HEK293 (cell line): ENCODE results near the gene FSTL4.
A peak's percentile ranks its signal among the peaks of the same experiment; 100 is the strongest.

Experiments
- CTCF ChIA-PET: fragments of 350-600 bp; formaldehyde crosslinking; extraction: SDS; loops from one replicate; lab custom pipeline; 2021; ENCODE audit warnings: antibody characterized with exemption; lab: Yijun Ruan, JAX
- POLR2A ChIA-PET: fragments of 300-600 bp; formaldehyde crosslinking; extraction: SDS; loops from one replicate; lab custom pipeline; 2020; ENCODE audit warnings: antibody characterized with exemption, inconsistent platforms; lab: Yijun Ruan, JAX
- H3K27ac ChIP-seq: fragments of 200-500 bp; sonication (Bioruptor generic); 2 replicates; pipeline ENCODE4 v1.5.1; 2014; ENCODE audit warnings: low read depth, low read length, control low read depth, inconsistent platforms; ENCODE audit errors: extremely low read depth
- H3K36me3 ChIP-seq, 2 experiments: fragments of 200-500 bp in 1 of 2; sonication (Bioruptor generic) in 1 of 2; 1 replicate in 1 of 2; 2 replicates in 1 of 2; pipeline ENCODE4 v1.5.1; 2014 to 2017; ENCODE audit warnings: inconsistent platforms in 2 of 2, low read length in 2 of 2; ENCODE audit not compliant: control insufficient read depth in 2 of 2, insufficient read depth in 1 of 2
- H3K4me1 ChIP-seq: fragments of 200-500 bp; sonication (Bioruptor generic); 2 replicates; pipeline ENCODE4 v1.5.1; 2014; ENCODE audit warnings: mild to moderate bottlenecking, low read length, inconsistent platforms; ENCODE audit not compliant: control insufficient read depth, insufficient read depth
- H3K4me3 ChIP-seq: 2 replicates; pipeline ENCODE4 v1.5.1; 2011; ENCODE audit warnings: low read depth, mild to moderate bottlenecking, control low read depth, low read length, moderate library complexity
- H3K9me3 ChIP-seq: fragments of 200-500 bp; sonication (Bioruptor generic); 2 replicates; pipeline ENCODE4 v1.5.1; 2014; ENCODE audit warnings: low read depth, low read length, inconsistent platforms; ENCODE audit not compliant: control insufficient read depth, insufficient read depth
- KLF1 ChIP-seq: fragments of 450-650 bp; formaldehyde crosslinking; IDR thresholded peaks from 2 replicates; pipeline ENCODE4 v1.5.1; 2016; ENCODE audit warnings: missing biosample characterization, missing genetic modification characterization
- KLF10 ChIP-seq: fragments of 450-650 bp; IDR thresholded peaks from 2 replicates; pipeline ENCODE4 v1.5.1; 2018; ENCODE audit warnings: missing biosample characterization, mild to moderate bottlenecking, missing genetic modification characterization
- KLF7 ChIP-seq: fragments of 450-650 bp; formaldehyde crosslinking; IDR thresholded peaks from 2 replicates; pipeline ENCODE4 v1.5.1; 2016; ENCODE audit warnings: missing biosample characterization, missing genetic modification characterization, borderline replicate concordance
- PBX3 ChIP-seq: sonication (generic); formaldehyde crosslinking; IDR thresholded peaks from 2 replicates; pipeline ENCODE4 v1.8.1; 2022; ENCODE audit warnings: mild to moderate bottlenecking, moderate library complexity, missing genetic modification reagents
- RBAK ChIP-seq: fragments of 450-650 bp; formaldehyde crosslinking; IDR thresholded peaks from 2 replicates; pipeline ENCODE4 v1.5.1; 2016; ENCODE audit warnings: missing biosample characterization, missing genetic modification characterization
- SP7 ChIP-seq: fragments of 450-650 bp; formaldehyde crosslinking; IDR thresholded peaks from 2 replicates; pipeline ENCODE4 v1.5.1; 2016; ENCODE audit warnings: missing biosample characterization, missing genetic modification characterization
- ZBTB8A ChIP-seq: fragments of 450-650 bp; formaldehyde crosslinking; IDR thresholded peaks from 2 replicates; pipeline ENCODE4 v1.5.1; 2016; ENCODE audit warnings: missing biosample characterization, missing genetic modification characterization
- ZFHX2 ChIP-seq: fragments of 450-650 bp; formaldehyde crosslinking; conservative IDR thresholded peaks from 2 replicates; pipeline ENCODE4 v1.5.1; 2016; ENCODE audit warnings: missing biosample characterization, missing genetic modification characterization
- ZFP41 ChIP-seq: fragments of 450-650 bp; formaldehyde crosslinking; IDR thresholded peaks from 2 replicates; pipeline ENCODE4 v1.5.1; 2016; ENCODE audit warnings: missing biosample characterization, missing genetic modification characterization, borderline replicate concordance
- ZIC2 ChIP-seq: fragments of 450-650 bp; formaldehyde crosslinking; IDR thresholded peaks from 2 replicates; pipeline ENCODE4 v1.5.1; 2016; ENCODE audit warnings: missing biosample characterization, missing genetic modification characterization
- ZNF10 ChIP-seq: fragments of 450-650 bp; formaldehyde crosslinking; IDR thresholded peaks from 2 replicates; pipeline ENCODE4 v1.5.1; 2017; ENCODE audit warnings: missing biosample characterization, missing genetic modification characterization
- ZNF169 ChIP-seq: fragments of 450-650 bp; formaldehyde crosslinking; IDR thresholded peaks from 2 replicates; pipeline ENCODE4 v1.5.1; 2016; ENCODE audit warnings: missing biosample characterization, missing genetic modification characterization
- ZNF2 ChIP-seq: fragments of 450-650 bp; formaldehyde crosslinking; IDR thresholded peaks from 2 replicates; pipeline ENCODE4 v1.5.1; 2016; ENCODE audit warnings: missing biosample characterization, missing genetic modification characterization
- ZNF302 ChIP-seq: fragments of 450-650 bp; formaldehyde crosslinking; IDR thresholded peaks from 2 replicates; pipeline ENCODE4 v1.5.1; 2016; ENCODE audit warnings: missing biosample characterization, missing genetic modification characterization, low read depth
- ZNF354C ChIP-seq: fragments of 450-650 bp; formaldehyde crosslinking; IDR thresholded peaks from 2 replicates; pipeline ENCODE4 v1.5.1; 2016; ENCODE audit warnings: missing biosample characterization, missing genetic modification characterization, low read depth, borderline replicate concordance
- ZNF398 ChIP-seq: fragments of 450-650 bp; formaldehyde crosslinking; IDR thresholded peaks from 2 replicates; pipeline ENCODE4 v1.5.1; 2017; ENCODE audit warnings: missing biosample characterization, missing genetic modification characterization
- ZNF548 ChIP-seq: fragments of 450-650 bp; formaldehyde crosslinking; IDR thresholded peaks from 2 replicates; pipeline ENCODE4 v1.5.1; 2016; ENCODE audit warnings: missing biosample characterization, missing genetic modification characterization
- ZNF558 ChIP-seq: fragments of 450-650 bp; formaldehyde crosslinking; IDR thresholded peaks from 2 replicates; pipeline ENCODE4 v1.5.1; 2016; ENCODE audit warnings: missing biosample characterization, missing genetic modification characterization
- ZNF621 ChIP-seq: fragments of 450-650 bp; formaldehyde crosslinking; IDR thresholded peaks from 2 replicates; pipeline ENCODE4 v1.5.1; 2017; ENCODE audit warnings: missing biosample characterization, missing genetic modification characterization
- ZNF623 ChIP-seq: fragments of 450-650 bp; formaldehyde crosslinking; IDR thresholded peaks from 2 replicates; pipeline ENCODE4 v1.5.1; 2016; ENCODE audit warnings: missing biosample characterization, missing genetic modification characterization
- ZNF626 ChIP-seq: fragments of 450-650 bp; sonication (Bioruptor Pico); formaldehyde crosslinking; IDR thresholded peaks from 2 replicates; pipeline ENCODE4 v1.5.1; 2018; ENCODE audit warnings: missing biosample characterization, missing genetic modification characterization, inconsistent platforms
- ZNF664 ChIP-seq: fragments of 450-650 bp; formaldehyde crosslinking; IDR thresholded peaks from 2 replicates; pipeline ENCODE4 v1.5.1; 2016; ENCODE audit warnings: missing biosample characterization, missing genetic modification characterization
- ZNF777 ChIP-seq: fragments of 450-650 bp; formaldehyde crosslinking; IDR thresholded peaks from 2 replicates; pipeline ENCODE4 v1.5.1; 2017; ENCODE audit warnings: missing biosample characterization, missing genetic modification characterization, borderline replicate concordance
- ZSCAN30 ChIP-seq: fragments of 450-650 bp; IDR thresholded peaks from 2 replicates; pipeline ENCODE4 v1.5.1; 2018; ENCODE audit warnings: missing biosample characterization, mild to moderate bottlenecking, missing genetic modification characterization, moderate library complexity
- TF ChIP-seq, protein P1 (sequence below): fragments of 450-650 bp; formaldehyde crosslinking; IDR thresholded peaks from 2 replicates; pipeline ENCODE4 v1.5.1; 2016; ENCODE audit warnings: missing biosample characterization, missing genetic modification characterization
- TF ChIP-seq, protein P2 (sequence below): fragments of 450-650 bp; formaldehyde crosslinking; IDR thresholded peaks from 2 replicates; pipeline ENCODE4 v1.5.1; 2016; ENCODE audit warnings: missing biosample characterization, missing genetic modification characterization, low read depth

FSTL4 gene

DNA sequence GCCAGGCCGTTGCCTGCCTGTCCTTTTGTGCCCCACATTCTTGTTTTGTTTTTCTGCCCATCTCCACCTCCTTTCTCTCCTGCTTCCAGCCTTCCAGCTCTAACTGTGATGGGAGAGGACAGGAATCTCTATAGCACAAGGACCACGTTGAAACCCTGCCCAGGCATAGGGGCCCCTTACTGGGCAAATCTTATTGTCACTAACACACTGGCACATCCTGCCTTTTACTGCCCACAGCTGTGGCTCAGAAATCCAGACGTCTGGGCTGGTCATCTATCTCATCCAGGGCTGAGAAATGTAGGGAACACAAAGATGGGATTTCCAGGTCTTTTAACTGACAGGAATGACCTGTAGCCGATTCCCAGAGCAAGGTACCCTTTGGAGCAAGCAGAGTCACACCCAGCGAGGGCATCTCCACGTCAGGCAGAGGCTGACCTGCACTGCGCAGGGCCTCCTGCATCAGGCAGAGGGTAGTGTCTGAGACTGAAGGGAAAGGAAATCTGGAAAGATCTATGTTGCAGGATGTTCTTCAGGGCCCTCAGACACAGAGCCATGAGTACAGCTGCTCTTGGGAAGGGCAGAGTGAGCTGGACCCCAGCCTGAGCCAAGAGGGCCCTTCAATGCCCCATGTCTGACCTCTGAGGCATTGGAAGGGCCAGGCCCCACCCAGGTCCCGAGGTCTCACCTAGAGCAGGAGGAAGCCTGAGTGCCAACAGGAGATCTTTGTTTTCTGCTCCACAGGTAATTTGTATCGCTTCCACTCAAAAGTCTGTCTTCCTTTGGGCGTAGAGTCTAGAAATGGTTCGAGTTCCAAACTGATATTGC, 278.8 kb downstream of the FSTL4 start (continued):
- no peak for TF ChIP-seq ZNF621 (tag by site-specific recombination)
- no peak for TF ChIP-seq ZNF398 (tag by site-specific recombination)
- no peak for TF ChIP-seq ZFHX2
- TF ChIP-seq ZNF302 (tag by site-specific recombination) = no peak
- TF ChIP-seq, protein P1, sequence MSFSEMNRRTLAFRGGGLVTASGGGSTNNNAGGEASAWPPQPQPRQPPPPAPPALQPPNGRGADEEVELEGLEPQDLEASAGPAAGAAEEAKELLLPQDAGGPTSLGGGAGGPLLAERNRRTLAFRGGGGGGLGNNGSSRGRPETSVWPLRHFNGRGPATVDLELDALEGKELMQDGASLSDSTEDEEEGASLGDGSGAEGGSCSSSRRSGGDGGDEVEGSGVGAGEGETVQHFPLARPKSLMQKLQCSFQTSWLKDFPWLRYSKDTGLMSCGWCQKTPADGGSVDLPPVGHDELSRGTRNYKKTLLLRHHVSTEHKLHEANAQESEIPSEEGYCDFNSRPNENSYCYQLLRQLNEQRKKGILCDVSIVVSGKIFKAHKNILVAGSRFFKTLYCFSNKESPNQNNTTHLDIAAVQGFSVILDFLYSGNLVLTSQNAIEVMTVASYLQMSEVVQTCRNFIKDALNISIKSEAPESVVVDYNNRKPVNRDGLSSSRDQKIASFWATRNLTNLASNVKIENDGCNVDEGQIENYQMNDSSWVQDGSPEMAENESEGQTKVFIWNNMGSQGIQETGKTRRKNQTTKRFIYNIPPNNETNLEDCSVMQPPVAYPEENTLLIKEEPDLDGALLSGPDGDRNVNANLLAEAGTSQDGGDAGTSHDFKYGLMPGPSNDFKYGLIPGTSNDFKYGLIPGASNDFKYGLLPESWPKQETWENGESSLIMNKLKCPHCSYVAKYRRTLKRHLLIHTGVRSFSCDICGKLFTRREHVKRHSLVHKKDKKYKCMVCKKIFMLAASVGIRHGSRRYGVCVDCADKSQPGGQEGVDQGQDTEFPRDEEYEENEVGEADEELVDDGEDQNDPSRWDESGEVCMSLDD (tag by site-specific recombination) = no peak

- H3K4me1 ChIP-seq = no peaks in the 10 kb centered on the region
- ChIA-PET POLR2A (no interaction called here), CTCF (interaction anchor here (1.4 kb wide), 1 partner anchor 16 kb away, joined by 3 read pairs; no protein-coding TSS in a partner anchor)
- no peak overlapping the region for H3K27ac ChIP-seq
- TF ChIP-seq ZNF548 (no peak), KLF1 (no peak), RBAK (tag by site-specific recombination) (no peak), ZNF169 (tag by site-specific recombination) (no peak), KLF10 (tag by site-specific recombination) (no peak), ZNF10 (tag by site-specific recombination) (no peak), ZSCAN30 (tag by site-specific recombination) (peak; percentile 90)
- TF ChIP-seq, protein P2, sequence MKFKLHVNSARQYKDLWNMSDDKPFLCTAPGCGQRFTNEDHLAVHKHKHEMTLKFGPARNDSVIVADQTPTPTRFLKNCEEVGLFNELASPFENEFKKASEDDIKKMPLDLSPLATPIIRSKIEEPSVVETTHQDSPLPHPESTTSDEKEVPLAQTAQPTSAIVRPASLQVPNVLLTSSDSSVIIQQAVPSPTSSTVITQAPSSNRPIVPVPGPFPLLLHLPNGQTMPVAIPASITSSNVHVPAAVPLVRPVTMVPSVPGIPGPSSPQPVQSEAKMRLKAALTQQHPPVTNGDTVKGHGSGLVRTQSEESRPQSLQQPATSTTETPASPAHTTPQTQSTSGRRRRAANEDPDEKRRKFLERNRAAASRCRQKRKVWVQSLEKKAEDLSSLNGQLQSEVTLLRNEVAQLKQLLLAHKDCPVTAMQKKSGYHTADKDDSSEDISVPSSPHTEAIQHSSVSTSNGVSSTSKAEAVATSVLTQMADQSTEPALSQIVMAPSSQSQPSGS (tag by site-specific recombination) = peak; percentile 74
- no peaks in the 10 kb centered on the region for H3K9me3 ChIP-seq
- H3K4me3 ChIP-seq = no peak overlapping the region
- no peaks in the 10 kb centered on the region for H3K36me3 ChIP-seq
These were observed 279.8 kb downstream of the FSTL4 start for GRCh38 chr5:133332439-133333024.

GRCh38 chr5:133331941-133332340, 280.4 kb downstream of the FSTL4 start:
- Histone ChIP-seq H3K27ac (no peak overlapping the region), H3K36me3 (no peaks in the 10 kb centered on the region), H3K9me3 (no peaks in the 10 kb centered on the region), H3K4me3 (no peak overlapping the region)
- CTCF ChIA-PET = interaction anchor here (0.9 kb wide), 1 partner anchor 95 kb away, joined by 3 read pairs; no protein-coding TSS in a partner anchor
- no peak for TF ChIP-seq ZBTB8A
- TF ChIP-seq ZNF623 (tag by site-specific recombination) = no peak
- no peak for TF ChIP-seq KLF1
- TF ChIP-seq ZNF777 = no peak
- TF ChIP-seq SP7 (tag by site-specific recombination) = no peak
- TF ChIP-seq ZNF626 (tag by site-specific recombination) = no peak
- no peak for TF ChIP-seq PBX3
- TF ChIP-seq ZNF2 (tag by site-specific recombination) = no peak
- no peak for TF ChIP-seq ZFP41 (tag by site-specific recombination)
- TF ChIP-seq ZIC2 (tag by site-specific recombination) = no peak
- no peak for TF ChIP-seq ZNF664 (tag by site-specific recombination)
- no peak for TF ChIP-seq KLF7 (tag by site-specific recombination)
- no peak for TF ChIP-seq ZNF558 (tag by site-specific recombination)
- no peak for TF ChIP-seq ZNF354C (tag by site-specific recombination)
- TF ChIP-seq KLF10 (tag by site-specific recombination) = no peak
- TF ChIP-seq, all 188 proteins: peak for 0
- POLR2A ChIA-PET = no interaction called here
- H3K4me1 ChIP-seq = no peaks in the 10 kb centered on the region
